Forelimb muscle (tissue), 1 donor: ENCODE measurements around the gene ZNF488. TPM values are rescaled to one million over a fixed set of nuclear protein-coding genes. Genes with fewer than 3 reads are reported as not detected.
"Not testable (repeated sequence)": the region's sequence is repeated elsewhere in the genome, so short reads cannot be mapped to it uniquely, and the experiment has no call there.

Experiments
- DNase-seq: peaks from one replicate; pipeline ENCODE4 v3.0.0-alpha.2; 2013; ENCODE audit warnings: low read depth
- polyA plus RNA-seq: library from polyadenylated mRNA; unstranded; fragments of 120-200 nt; gene quantifications from one replicate; pipeline ENCODE4 v1.2.1, GENCODE V29; 2013; ENCODE audit not compliant: insufficient read length

Gene ZNF488
- polyA plus RNA-seq, result 3.5 TPM

- DNase-seq, result peak; percentile 48
Measured at GRCh38 chr10:47384148-47384921, at the start of gene ZNF488. Gene ZNF488 (minus strand): TSS chr10:47384293. CDS start chr10:47368829, 15,464 bp downstream.

GRCh38 chr10:47425813-47426419 is 41.8 kb upstream of the ZNF488 start:
- DNase-seq, result no peak

GRCh38 chr10:47424231-47424630 is 40.1 kb upstream of the ZNF488 start:
- no peak for DNase-seq

- no peak for DNase-seq
Measured at GRCh38 chr10:47423476-47423875, 39.4 kb upstream of the ZNF488 start.

- no peak for DNase-seq
Measured at GRCh38 chr10:47421057-47421952, 37.2 kb upstream of the ZNF488 start.

GRCh38 chr10:47420305-47421056 is 36.4 kb upstream of the ZNF488 start:
- no peak for DNase-seq

DNA sequence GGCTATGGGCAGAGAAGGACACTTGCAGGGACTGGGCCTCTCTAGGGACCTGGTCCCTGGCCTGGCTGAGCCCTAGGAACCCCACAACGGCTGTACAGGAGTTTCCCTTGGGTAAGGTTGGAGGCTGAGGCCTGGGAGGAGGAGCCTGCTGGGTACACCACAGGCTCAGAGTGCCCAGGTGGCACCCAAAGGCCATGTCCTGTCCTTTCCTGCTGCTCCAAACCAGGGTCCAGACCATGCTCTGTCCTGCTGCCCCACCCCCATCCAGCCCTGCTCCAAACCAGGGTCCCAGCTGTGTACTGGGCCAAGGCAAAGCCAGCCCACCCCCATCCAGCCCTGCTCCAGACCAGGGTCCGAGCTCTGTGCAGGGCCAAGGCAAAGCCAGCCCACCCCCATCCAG is 35.3 kb upstream of the ZNF488 start:
- no peak for DNase-seq

- no peak for DNase-seq
Measured at GRCh38 chr10:47418966-47419365, 34.9 kb upstream of the ZNF488 start.

DNA sequence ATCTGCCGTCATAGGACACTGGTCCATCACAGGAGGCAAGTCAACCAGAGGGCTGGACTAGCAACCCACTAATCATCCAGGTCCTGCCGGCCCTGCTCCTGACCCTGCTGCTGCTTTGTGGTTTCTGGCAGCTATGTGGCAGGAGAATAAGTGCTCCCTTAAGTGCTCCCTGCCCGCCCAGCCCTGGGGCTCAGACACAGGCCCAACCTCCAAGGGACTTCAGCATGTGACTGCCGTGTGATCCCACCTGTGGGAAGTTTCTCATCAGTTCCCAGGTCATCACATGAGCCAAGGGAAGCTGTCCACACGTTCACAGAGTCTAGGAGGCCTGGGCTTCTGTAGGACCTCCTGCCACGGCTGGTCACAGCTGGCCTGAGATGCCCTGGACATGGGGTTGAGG is 34.2 kb upstream of the ZNF488 start:
- no peak for DNase-seq

DNA sequence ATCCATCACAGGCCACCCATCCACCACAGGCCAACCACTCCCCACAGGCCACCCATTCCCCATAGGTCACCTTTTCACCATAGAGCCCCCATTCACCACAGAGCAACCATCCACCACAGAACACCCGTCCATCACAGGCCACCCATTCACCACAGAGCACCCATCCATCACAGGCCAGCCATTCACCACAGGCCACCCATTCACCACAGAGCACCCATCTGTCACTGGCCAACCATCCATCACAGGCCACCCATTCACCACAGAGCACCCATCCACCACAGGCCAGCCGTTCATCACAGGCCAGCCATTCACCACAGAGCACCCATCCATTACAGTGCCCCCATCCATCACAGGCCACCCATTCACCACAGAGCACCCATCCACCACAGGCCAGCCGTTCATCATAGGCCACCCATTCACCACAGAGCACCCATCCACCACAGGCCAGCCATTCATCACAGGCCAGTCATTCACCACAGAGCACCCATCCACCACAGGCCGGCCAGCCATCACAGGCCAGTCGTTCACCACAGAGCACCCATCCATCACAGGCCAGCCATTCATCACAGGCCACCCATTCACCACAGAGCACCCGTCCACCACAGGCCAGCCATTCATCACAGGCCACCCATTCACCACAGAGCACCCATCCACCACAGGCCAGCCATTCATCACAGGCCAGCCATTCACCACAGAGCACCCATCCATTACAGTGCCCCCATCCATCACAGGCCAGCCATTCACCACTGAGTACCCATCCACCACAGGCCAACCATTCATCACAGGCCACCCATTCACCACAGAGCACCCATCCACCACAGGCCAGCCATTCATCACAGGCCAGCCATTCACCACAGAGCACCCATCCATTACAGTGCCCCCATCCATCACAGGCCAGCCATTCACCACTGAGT is 32.5 kb upstream of the ZNF488 start:
- not testable (repeated sequence) for DNase-seq

- no peak for DNase-seq
Measured at GRCh38 chr10:47415520-47416304, 31.6 kb upstream of the ZNF488 start.

DNA sequence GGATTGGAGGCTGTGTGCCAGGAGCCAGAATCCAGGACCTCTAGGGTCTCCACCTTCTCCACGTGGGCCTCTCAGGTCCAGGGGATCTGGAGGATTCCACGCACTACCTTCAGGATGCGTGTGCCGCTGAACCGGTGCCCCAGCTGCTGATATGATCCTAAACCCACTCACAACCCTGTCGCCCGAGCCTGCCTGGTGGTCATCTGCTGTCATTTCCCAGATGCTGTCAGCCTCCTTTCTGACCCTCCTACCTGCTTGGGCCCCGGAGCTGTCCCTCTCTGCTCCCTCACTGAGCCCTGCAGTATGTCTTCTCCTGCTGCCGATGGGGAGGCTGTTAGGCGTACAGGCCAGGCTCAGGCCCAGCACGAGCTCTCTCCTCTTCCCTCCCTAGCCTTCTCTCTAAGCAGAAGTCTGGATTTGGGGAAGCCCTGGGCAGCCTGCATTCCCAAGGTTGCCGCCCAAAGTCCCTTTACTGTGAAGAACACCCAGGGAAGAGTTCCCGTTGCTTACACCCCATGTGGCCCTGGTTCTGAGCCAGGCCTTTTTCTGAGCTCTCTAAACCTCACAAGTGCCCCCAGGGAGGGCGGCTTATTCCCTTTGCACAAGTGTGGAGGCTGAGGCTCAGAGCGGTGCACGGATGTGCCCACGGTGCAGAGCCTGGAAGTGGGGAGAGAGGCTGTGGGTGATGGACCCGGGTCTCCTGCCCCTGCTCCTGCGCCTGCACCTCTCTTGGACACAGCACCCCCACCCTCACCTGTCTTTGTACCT is 30.8 kb upstream of the ZNF488 start:
- DNase-seq, result no peak

GRCh38 chr10:47414227-47414592 is 30.1 kb upstream of the ZNF488 start:
- no peak for DNase-seq

DNA sequence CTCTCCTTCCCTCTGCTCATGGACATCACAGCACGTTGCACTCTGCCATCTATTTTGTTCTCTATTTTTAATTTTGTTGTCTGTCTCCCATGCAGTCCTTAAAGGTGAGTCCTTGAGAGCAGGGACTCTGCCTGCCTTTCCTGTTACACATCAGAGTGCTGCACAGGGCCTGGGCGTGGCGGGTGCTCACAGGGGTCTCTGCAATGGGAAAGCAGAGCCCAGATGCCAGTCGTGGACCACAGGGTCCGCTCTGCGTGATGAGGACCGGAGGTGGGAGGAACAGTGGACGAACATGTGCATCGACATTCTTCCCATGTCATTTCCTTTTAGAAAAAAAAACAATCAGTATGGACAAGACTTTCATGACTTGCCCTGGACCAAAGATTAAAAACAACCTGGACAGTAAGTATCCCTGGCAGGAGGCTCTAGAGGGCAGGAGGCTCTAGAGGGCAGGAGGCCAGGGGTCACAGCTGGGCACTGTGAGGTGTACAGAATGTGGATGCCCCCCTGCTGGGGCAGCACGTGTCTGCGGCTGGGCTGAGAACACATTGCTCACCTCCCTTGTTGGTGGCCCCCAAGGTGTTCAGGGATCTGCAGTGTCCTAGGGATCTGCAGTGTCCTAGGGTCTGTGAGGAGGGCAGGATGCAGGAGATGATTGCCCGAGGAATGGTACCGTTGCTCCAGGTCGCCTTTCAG is 29.6 kb upstream of the ZNF488 start:
- no peak for DNase-seq

GRCh38 chr10:47412869-47413268 is 28.8 kb upstream of the ZNF488 start:
- DNase-seq, result no peak

DNA sequence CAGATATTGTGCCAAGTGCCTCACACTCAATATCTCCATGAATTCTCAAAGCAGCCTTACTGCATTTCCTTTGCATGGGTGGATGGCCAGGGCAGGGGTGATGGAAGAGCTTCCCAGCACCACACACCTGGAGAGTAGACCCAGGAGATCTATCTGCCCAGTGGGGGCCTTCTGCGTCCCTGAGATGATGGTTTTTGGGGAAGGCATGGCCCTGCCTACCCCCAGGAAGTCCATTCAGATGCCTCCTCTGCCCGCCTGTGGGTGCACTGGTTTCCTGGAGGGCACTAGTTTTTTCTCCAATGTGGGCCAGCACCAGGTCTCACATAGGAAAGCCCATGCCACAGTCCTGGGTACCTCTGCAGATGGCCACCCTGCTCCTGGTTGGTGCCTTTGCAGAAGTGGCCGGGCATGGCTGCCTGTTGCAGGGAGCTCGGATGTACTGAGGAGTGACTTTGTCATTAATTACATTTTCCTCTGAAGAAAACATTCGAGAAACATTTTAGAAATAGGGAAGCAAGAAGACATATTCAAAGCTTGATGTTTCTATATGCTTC is 28.2 kb upstream of the ZNF488 start:
- DNase-seq, result no peak

DNA sequence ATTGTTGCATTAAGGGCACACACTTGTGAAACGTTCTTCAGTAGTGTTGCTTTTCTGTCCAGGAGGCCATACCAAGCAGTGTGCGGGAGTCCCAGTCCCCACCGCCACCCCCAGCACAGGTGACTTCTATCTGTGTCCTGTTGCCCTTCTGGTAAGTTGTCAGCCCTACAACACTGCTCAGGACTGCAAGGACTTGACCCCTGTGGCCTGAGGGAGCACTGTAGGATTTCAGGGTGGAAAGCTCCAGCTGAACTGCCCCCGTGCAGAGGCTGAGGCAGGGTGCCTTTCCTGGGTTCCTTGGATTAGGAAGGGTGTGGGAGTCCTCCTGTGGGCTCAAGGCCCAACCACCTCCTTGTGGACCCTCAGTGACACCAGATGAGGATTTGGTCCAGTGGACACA is 26.8 kb upstream of the ZNF488 start:
- DNase-seq, result no peak

DNA sequence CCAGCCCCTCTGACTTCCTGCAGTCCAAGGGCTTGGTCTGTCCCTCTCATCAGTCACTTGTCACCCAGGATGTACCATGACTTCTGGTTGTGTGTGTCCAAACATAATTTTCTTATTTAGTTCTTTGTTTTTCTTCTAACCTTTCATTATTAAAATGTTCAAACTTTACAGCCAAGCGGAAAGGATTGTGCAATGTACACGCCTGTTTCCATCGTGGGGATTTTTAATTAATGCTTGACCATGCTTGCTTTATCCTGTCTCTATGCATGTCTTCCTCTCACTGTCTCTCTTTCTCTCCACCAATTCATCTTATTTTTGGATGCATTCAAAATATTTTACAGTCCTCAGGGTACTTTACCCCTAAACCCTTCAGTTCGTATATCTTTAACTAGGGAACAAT is 26.2 kb upstream of the ZNF488 start:
- DNase-seq, result no peak
